Measurements from ENCODE around the gene GSK3B.

DNA sequence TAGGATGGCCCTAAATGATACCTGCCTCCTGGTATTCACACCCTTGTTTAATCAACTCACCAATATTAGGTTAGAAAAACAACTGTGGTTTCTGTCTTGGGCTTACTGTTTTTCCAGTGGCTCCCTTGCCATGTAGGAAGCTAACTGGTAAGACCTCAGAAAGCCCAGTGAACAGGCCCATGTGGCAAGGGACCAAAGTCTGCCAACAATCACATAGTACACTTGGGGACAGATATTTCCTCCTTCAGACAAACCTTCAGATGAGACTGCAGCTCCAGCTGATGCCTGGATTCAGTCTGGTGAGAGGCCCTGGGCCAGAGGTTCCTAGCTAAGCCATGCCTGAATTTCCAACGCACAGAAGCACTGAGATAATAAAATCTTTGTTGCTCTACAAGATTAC is 96.1 kb downstream of the GSK3B start:
- TF ChIP-seq POLR2A (IDR thresholded peaks at IDR 0.05; ENCODE audit: low read length) (no peak), GATA1 (IDR thresholded peaks at IDR 0.05; ENCODE audit: low read depth, low read length) (no peak)

Measured in erythroblast (primary cell).